ENCODE results near the gene FREM1.

The FREM1 gene

DNA sequence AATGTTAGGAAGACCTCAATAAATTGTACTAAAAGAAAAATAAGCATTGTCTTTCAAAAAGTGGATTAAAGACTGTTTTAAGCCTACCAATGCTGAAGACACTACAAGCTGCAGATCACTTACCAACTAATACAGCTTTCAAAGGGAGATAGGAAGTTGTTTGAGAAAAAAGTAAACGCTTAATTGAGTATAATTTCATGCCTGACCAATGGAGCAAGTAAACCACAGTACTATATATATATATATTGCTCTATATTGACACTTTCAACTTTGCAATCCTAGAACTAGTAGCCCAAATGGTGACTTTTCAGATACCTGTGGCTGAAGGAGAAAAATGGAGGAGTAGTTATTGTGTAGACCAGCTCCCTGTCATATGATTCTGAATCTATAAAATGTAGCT is 85.7 kb downstream of the FREM1 start:
- no peak for DNase-seq (ENCODE audit: low read depth)
- no peak overlapping the region for H3K4me3 ChIP-seq (ENCODE audit: control insufficient read depth, low read depth, low read length)
- TF ChIP-seq, protein P1, sequence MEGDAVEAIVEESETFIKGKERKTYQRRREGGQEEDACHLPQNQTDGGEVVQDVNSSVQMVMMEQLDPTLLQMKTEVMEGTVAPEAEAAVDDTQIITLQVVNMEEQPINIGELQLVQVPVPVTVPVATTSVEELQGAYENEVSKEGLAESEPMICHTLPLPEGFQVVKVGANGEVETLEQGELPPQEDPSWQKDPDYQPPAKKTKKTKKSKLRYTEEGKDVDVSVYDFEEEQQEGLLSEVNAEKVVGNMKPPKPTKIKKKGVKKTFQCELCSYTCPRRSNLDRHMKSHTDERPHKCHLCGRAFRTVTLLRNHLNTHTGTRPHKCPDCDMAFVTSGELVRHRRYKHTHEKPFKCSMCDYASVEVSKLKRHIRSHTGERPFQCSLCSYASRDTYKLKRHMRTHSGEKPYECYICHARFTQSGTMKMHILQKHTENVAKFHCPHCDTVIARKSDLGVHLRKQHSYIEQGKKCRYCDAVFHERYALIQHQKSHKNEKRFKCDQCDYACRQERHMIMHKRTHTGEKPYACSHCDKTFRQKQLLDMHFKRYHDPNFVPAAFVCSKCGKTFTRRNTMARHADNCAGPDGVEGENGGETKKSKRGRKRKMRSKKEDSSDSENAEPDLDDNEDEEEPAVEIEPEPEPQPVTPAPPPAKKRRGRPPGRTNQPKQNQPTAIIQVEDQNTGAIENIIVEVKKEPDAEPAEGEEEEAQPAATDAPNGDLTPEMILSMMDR (IDR thresholded peaks at IDR 0.05; ENCODE audit: control insufficient read depth, insufficient read depth, low read depth, low read length, missing control alignments) = no peak

DNA sequence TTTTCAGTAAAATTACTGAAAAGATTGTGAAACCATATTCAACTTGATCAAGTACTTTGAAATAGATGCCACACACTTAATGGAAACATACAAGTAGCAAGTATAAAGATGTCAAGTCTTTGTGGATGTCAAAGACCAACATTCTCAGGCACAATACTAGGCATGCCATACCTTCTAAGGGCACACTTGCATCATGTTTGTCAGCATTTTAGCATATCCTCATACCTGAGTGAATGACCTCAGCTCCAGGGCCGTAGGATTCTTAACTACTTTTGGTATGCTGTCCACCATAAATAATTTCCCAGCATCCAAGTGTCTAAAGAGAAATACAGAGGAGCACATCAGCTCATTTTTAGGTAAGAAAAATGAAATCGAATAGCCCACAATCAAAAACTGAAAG is 86.4 kb downstream of the FREM1 start:
- no peak overlapping the region for H3K4me3 ChIP-seq (ENCODE audit: control insufficient read depth, low read depth, low read length)
- TF ChIP-seq, protein P1 (IDR thresholded peaks at IDR 0.05; ENCODE audit: control insufficient read depth, insufficient read depth, low read depth, low read length, missing control alignments) = no peak
- no peak for DNase-seq (ENCODE audit: low read depth)

DNA sequence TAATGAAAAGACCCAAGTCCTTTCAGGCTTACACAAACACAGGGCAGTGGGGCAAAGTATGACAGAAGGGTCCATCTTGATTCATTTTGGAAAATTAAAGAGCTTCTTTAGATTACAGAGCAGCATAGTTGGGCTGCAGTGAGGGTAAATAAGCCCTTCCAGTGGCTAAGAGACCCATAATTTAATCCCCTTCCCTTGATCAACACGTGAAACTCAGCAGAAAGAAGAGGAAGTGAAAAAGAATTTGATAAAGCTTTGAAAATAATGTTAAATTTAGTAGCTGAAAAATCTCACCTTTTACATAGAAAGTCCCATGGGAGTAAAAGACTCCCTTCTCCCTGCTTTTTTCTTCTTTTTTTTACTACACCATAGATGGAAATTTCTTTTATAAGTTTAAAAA is 87.6 kb downstream of the FREM1 start:
- DNase-seq (ENCODE audit: low read depth) = no peak
- no peak overlapping the region for H3K4me3 ChIP-seq (ENCODE audit: control insufficient read depth, low read depth, low read length)

DNA sequence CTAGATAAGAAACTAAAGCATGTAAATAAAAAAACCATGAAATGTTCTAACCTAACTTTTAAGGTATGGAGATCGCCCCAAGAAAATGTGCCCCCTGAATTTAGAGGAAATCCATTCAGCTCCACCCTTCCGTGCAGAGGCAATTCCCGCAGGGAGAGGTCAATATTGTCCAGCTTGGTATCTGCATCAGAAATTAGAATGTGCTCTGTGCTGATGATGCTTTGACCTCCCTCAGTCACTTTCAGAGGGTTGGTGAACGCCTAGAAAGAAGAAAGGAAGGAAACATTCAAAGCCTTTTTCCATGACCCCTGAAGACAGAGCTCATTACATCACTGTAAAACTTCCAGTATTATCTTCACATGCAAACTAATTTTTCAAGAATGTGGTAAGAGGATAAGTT is 91.0 kb downstream of the FREM1 start:
- H3K4me3 ChIP-seq (ENCODE audit: control insufficient read depth, low read depth, low read length) = no peak overlapping the region
- no peak for DNase-seq (ENCODE audit: low read depth)
- TF ChIP-seq, protein P1 (IDR thresholded peaks at IDR 0.05; ENCODE audit: control insufficient read depth, insufficient read depth, low read depth, low read length, missing control alignments) = no peak

More for the DNA sequence above, 87.6 kb downstream of the FREM1 start:
- TF ChIP-seq, protein P1 (IDR thresholded peaks at IDR 0.05; ENCODE audit: control insufficient read depth, insufficient read depth, low read depth, low read length, missing control alignments) = no peak

DNA sequence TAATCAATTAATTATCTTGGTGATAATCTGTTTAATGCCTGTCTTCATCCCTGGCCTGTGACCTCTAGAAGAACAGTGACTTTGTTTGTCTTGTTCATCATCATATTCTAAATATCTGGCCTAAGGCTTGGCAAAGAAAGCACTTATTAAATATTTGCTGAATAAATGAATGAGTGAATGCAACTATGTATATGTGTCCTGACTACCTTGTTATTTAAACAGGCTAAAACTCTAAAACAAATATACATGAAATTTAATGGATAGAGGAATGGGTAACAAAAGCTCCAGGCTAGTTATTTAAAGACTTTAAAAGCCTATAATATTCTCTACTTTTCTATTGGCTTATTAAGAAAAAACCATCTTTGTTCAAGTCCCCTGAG is 96.0 kb downstream of the FREM1 start:
- TF ChIP-seq, protein P1 (IDR thresholded peaks at IDR 0.05; ENCODE audit: control insufficient read depth, insufficient read depth, low read depth, low read length, missing control alignments) = no peak
- no peak for DNase-seq (ENCODE audit: low read depth)
- H3K4me3 ChIP-seq (ENCODE audit: control insufficient read depth, low read depth, low read length) = no peak overlapping the region

DNA sequence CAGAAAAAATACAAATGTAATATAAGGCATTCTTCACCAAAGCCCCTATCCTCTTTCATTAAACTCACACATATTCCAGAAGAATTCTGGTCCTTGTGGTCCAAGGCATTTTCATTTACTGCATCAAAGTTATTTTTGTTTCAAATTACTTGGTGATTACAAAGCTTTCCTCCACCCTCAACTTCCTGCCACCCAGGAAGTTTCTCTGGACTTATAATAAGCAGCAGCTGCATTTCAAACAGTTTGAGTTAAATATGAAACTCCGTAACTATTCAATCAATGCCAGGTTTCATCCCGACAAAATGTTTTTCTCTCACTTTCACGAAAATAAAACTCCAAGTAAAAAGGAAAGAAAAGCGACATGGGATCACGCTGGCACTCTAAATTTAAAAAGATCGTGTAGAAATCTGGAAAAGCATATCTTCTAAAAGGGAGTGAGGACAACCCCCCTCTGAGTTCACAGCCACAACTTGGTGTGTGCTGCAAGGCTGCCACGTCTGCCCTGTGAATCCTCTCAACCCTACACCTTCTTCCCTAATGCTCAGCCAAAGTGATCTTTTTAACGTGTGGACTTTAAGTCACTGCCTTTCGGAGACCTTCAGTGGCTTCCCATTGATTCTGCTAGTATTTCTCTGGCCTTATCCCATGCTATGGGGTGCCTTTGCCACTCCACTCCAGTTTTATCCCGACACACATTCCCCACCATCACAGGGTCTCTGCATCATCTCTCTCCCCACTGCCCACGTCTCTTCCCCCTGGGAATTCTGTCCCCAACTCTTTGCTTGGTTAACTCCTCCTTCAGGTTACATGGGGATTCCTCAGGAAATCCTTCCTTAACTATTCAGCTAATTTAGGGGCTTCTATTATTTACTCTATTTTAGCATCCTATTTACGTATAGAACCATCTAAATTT is 96.6 kb downstream of the FREM1 start:
- peak overlapping the region; percentile 4; the same call in 1 of the 2 replicates for H3K4me3 ChIP-seq (ENCODE audit: control insufficient read depth, low read depth, low read length)
- DNase-seq (ENCODE audit: low read depth) = no peak
- TF ChIP-seq, protein P1 (IDR thresholded peaks at IDR 0.05; ENCODE audit: control insufficient read depth, insufficient read depth, low read depth, low read length, missing control alignments) = no peak

All from AG09309 (cell line).